NCI-H2107 (cell line): ENCODE results near the gene CDON.

ENCODE experiments used
- DNase-seq: peaks from one replicate; lab custom pipeline; 2025; lab: John Stamatoyannopoulos, UW

Gene CDON

GRCh38 chr11:125954945-125955640 lies 107.6 kb downstream of the CDON start:
- no peak for DNase-seq

GRCh38 chr11:125954123-125954944 lies 108.3 kb downstream of the CDON start:
- DNase-seq = no peak

- no peak for DNase-seq
These were observed 109.2 kb downstream of the CDON start for GRCh38 chr11:125953401-125953935.

DNA sequence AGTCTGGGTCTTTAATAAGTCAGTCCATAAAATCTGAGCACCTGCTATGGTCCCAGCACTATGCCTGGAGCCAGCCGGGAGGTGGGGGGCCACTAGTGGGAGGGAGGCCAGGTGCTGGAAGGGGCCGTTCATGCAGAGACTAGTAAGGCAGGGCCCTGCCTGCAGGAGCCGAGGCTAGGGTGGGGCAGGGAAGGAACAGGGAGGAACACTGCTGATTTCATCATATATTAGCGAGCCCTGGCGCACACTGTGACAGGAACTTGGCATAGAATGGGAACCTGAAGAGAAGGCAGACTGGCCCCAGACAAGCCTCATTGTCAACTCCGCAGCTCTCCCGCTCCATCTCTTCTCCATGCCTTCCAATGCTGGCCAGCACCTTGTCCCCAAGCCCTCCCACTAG lies 109.7 kb downstream of the CDON start:
- no peak for DNase-seq

DNA sequence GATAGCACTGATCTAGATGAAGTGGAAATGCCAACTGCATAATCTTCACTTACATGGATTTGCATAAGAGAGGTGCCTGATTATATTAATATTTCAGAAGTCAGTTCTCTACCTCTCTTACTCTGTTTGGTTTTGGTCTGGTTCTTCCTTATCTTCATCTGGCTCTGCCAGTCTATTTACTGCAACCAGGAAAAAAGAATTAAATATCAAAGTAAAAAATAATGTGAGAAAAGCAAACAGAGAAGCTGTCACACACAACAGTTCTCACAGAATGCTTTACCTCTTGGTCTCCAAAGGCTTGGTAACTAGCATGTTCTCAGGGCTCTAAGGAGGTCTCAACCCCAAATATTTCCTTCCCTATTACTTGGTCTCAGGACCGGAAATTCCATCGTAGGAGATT lies 110.1 kb downstream of the CDON start:
- DNase-seq = no peak

DNA sequence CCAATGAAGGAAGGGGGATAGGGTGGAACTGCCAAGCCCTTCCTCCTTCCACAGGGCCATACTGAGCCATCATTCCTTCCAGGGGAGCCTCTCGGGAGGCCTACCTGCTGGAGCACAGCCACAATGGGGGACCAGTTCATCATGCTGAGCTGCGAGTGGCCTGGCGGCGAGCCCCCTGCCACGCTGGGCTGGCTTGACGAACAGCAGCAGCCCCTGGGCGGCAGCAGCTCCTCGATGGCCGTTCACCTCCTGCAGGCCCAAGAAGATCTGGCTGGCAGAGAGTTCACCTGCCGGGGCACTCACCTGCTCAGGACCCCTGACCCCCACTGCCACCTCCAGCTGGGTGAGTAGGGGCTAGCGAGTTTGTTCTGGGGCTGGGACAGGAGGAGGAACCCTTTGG lies 110.9 kb downstream of the CDON start:
- no peak for DNase-seq

- no peak for DNase-seq
These were observed 111.7 kb downstream of the CDON start for GRCh38 chr11:125950696-125951651.

GRCh38 chr11:125950178-125950490 lies 112.5 kb downstream of the CDON start:
- DNase-seq = no peak

- DNase-seq = no peak
These were observed 113.1 kb downstream of the CDON start for GRCh38 chr11:125949271-125950177.

GRCh38 chr11:125948278-125949051 lies 114.2 kb downstream of the CDON start:
- no peak for DNase-seq

DNA sequence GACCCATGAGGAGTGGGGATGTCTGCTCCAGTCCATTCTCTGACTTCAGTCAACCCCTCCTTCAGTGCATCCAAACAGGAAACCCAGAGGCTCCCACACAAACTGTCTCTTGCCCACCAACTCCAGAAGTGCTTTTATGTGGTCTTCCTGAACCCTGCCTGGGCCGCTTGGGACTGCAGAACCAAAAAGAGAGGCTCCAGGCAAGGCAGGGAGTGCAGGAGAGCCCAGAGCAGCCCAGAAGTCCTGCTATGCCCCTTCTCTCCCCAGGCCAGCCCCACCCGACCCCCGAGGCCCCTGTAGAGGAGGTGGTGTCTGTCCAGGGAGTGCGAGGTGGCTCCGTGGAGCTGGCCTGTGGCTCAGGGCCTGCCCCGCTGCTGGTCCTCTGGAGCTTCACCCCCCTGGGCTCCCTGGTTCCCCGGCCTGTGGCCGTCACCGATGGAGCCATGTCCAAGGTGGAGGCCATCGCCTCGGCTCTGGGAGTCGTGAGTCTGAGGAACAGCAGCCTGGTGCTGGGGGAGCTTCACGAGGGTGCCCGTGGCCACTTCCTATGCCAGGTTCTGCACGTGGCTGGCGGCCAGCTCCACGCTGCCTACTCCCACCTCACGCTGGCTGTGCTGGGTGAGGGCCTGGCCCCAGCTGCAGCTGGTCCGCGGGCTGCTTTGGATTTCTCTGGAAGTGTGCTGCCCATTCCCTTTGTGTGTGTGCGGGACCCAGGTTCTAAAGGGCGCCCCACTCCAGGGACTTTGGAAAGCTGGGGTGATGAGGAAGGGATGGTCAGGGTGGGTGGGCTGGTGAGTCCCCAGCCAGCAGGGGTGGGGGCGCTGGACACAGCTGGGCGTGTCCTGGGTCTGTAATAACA lies 115.0 kb downstream of the CDON start:
- DNase-seq = no peak

GRCh38 chr11:125946712-125947418 lies 115.8 kb downstream of the CDON start:
- DNase-seq = no peak

DNA sequence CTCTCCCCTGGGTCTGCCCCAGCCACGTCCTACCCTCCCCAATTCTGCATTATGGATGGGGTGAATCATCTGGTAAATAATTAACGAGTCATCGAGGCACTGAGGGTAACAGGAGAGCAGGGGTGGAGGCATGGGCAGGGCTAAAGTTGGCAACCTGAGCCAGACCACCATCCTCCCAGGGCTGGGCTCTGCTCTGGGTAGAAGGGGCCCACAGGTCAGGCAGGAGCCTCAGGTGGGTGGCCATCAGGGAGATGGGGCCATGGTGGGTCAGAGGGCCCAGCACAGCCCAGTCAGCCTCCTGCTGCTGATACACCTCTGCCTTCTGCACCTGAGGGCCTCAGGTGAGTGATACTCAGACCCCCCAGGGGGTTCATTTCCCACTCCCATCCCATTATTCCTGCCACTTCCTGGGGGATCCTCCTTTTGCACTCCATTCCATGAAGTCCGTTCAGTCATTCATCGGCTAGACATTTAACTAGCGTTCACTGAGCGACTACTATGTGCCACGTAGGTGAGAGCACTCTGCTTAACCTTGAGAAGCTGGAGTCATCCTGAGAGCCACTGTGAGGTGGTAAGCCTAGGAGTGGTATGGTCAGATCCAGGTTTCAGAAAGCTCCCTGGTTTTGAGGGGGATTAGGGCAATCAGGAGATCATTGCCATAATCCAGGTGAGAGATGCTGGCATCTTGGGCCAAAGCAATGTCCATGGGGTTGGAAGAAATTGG lies 116.7 kb downstream of the CDON start, which contains the start of gene VSIG10L2:
TSS of gene VSIG10L2 (plus strand) at position 248 of the 724 bp plus-strand sequence. CDS start at position 260, 12 bp downstream.
- DNase-seq = no peak

DNA sequence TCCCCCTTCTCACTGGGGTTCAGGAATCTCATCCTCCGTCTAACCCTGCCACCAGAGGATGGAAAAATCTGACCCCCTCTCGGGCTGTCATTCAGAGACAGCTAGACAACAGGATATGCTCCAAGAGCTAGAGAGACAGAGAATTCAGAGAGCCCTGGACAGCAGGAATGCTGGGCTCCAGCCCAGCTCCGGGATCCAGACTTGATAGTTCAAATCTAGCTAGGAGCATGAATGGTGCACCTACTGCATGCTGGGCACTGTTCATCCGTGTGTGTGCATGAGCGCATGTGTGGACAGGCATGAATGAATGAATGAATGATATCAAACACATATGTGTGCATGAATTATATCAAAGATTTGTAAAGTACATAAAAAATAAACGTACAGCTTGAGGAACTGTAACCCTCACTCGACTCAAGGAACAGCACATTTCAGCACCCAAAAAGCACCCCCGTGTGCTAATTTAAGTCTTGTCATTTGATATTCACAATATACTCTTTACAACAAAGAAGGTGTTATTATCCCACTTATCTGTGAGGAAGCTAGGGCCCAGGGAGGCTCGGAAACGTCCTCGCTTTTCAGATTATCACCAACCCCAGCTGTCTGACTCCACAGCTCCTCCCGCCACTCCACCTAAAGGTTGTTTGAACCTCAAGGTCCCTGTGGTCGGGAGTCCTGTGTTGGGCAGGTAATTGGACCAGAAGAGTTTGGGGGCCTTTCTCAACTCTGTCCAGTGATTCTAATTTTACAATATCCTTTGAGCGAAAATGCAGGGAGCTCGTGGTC lies 117.5 kb downstream of the CDON start:
- no peak for DNase-seq

DNA sequence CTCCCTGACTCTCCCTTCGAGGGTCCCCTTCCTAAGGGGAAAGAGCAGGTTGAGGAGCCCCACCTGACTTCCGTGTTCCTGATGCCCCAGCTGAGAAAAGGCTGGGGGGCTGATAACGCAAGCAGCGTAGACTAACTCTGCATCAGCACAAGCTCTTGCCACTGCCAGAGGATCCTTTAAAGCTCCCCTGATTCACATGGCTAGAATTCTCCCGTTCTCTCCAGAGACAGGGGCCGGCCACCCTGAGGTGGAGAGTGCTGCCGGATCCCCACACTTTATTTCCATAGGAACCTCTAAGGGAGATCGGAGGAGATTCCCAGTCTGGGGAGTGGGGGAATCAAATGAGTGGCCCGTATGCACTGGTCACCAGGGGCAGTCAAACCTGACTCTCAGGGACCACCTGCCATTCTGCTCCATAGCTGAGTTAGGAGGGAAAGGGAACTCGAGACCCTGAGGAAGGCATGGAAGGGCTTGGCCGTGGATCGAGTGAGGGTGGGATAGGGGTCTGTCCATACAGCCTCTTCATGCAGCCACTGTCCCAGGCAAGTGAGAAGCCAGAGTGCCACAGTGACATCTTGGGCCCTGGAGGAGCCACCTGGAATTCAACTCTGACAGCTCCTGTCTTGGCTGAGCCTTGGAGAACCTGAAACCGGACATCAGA lies 118.2 kb downstream of the CDON start:
- no peak for DNase-seq

DNA sequence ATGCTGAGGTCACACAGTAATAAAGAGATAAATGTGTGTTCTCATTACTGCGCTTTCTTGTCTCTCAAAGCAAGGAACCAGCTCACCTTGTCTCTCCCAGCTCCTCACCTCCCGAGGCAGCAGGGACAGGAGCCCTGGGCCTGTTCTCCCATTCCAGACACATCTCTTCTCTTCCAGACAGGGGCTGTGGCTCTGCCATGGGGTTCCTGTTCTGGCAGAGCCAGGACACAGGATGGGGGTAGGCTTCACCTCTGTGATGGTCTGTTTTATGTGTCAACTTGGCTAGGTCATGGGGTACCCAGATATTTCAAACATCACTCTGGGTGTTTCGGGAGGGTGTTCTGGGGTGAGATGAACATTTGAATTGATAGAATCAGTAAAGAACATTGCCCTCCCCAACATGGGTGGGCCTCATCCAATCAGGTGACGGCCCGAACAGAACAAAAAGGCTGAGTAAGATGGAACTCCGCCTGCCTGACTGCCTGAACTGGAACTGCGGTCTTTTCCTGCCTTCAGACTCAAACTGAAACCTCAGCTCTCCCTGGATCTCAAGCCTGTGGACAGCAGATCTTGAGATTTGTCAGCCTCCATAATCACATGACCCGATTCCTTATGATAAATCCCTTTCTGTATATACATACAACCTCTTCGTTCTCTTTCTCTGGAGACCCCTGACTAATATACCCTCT lies 118.9 kb downstream of the CDON start:
- no peak for DNase-seq
